ENCODE data around the gene ATG4B. TPM values are rescaled to one million over a fixed set of nuclear protein-coding genes. Genes with fewer than 3 reads are reported as not detected.
"Not testable (repeated sequence)": the region's sequence is repeated elsewhere in the genome, so short reads cannot be mapped to it uniquely, and the experiment has no call there.

Gene ATG4B
- total RNA-seq, 2 donors from 2014 or later = 52.0 to 86.1 TPM

DNA sequence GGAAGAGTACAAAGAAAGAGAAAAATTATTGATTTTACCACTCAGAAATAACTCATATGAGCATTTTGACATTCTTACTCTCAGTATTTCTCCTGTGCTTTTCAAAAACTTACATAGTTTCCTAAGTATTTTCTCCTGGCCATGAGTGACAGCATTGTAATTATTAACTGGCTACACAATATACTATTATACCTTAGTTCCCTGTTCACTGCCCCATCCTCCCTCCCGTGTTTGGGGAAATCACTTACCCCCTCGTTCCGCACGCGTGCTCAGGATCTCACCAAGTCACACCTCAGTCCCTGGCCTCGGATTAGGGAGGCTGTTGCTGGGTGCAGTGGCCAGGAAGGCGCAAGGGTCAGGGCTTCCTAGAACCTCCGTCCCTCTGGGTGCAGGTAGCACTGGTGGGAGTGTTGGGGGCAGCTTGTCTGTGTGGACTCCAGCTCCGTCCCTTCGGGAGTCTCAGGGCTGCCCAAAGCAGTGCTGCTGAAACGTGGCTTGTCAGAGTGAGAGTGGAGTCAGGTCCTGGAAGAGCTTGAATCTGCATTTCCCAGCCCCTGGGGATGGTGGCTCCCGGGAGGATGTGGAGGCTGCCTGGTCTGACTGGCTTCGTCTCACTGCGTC is 23.2 kb downstream of the ATG4B start:
- no peaks in the 10 kb centered on the region for H3K9me3 ChIP-seq
- H3K4me3 ChIP-seq = no peak overlapping the region
- DNase-seq (ENCODE audit: low spot score) = no peak
- H3K27me3 ChIP-seq (replicated peaks; ENCODE audit: insufficient read depth) = no peaks in the 10 kb centered on the region
- no peak for ATAC-seq (ENCODE audit: insufficient number of reproducible peaks, low FRiP score, low read depth)
- TF ChIP-seq, protein P1, sequence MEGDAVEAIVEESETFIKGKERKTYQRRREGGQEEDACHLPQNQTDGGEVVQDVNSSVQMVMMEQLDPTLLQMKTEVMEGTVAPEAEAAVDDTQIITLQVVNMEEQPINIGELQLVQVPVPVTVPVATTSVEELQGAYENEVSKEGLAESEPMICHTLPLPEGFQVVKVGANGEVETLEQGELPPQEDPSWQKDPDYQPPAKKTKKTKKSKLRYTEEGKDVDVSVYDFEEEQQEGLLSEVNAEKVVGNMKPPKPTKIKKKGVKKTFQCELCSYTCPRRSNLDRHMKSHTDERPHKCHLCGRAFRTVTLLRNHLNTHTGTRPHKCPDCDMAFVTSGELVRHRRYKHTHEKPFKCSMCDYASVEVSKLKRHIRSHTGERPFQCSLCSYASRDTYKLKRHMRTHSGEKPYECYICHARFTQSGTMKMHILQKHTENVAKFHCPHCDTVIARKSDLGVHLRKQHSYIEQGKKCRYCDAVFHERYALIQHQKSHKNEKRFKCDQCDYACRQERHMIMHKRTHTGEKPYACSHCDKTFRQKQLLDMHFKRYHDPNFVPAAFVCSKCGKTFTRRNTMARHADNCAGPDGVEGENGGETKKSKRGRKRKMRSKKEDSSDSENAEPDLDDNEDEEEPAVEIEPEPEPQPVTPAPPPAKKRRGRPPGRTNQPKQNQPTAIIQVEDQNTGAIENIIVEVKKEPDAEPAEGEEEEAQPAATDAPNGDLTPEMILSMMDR (IDR thresholded peaks at IDR 0.05) = no peak
- H3K36me3 ChIP-seq = peaks cover 45% of the 10 kb centered on the region
- no peak overlapping the region for H3K27ac ChIP-seq
- H3K4me1 ChIP-seq (ENCODE audit: control insufficient read depth in 1 of 2, low read depth in 2 of 2) = no peaks in the 10 kb centered on the region

DNA sequence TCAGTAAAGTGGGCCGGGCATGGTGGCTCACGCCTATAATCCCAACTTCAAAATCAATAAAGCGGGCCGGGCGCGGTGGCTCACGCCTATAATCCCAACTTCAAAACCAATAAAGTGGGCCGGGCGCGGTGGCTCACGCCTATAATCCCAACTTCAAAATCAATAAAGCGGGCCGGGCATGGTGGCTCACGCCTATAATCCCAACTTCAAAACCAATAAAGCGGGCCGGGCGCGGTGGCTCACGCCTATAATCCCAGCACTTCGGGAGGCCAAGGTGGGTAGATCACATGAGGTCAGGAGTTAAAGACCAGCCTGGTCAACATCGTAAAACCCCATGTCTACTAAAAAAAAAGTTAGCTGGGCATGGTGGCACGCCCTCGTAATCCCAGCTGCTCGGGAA is 25.2 kb downstream of the ATG4B start:
- not testable (repeated sequence) for ATAC-seq (ENCODE audit: insufficient number of reproducible peaks, low FRiP score, low read depth); H3K27me3 ChIP-seq (replicated peaks; ENCODE audit: insufficient read depth); H3K4me1 ChIP-seq (ENCODE audit: control insufficient read depth in 1 of 2, low read depth in 2 of 2); H3K27ac ChIP-seq; H3K4me3 ChIP-seq; DNase-seq (ENCODE audit: low spot score); H3K9me3 ChIP-seq
- H3K36me3 ChIP-seq = peaks cover 44% of the 10 kb centered on the region

DNA sequence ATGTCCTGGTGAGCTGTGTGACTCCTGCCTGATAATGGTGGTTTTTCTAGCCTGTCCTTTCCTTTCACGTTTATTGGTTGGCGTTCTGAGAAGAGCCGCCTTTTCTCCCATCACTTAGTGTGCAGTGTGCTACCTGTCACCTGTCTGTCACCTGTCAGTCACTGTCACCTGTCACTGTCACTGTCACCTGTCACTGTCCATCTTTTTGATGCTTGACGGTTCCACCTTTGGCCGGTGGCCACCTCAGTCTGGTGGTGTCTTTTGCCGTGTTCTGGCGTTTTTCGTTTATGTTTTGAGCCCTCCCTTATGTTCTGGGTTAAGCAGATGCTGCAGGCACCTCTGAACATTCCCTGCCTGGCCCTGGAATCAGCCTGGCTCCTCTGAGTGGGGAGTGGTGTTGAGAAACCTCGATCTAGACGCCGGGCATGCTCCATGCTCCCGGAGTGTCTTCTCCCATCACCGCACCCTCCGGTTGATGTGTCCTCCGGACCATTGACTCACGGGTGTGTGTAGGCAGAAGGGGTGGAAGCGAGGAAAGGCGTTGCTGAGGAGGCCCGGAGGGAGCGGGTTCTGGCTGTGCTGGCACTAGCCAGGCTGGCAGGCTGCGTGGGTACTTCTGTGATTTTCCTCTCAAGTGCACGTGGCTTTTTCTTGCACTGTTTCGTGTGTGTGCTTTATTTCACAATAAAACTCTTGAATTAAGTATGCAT is 28.4 kb downstream of the ATG4B start:
- no peaks in the 10 kb centered on the region for H3K4me1 ChIP-seq (ENCODE audit: control insufficient read depth in 1 of 2, low read depth in 2 of 2)
- H3K36me3 ChIP-seq = peaks cover 53% of the 10 kb centered on the region
- no peak overlapping the region for H3K27ac ChIP-seq
- no peak overlapping the region for H3K4me3 ChIP-seq
- H3K9me3 ChIP-seq = no peaks in the 10 kb centered on the region
- DNase-seq (ENCODE audit: low spot score) = no peak
- TF ChIP-seq, protein P1 (IDR thresholded peaks at IDR 0.05) = no peak
- H3K27me3 ChIP-seq (replicated peaks; ENCODE audit: insufficient read depth) = no peaks in the 10 kb centered on the region
- ATAC-seq (ENCODE audit: insufficient number of reproducible peaks, low FRiP score, low read depth) = no peak

DNA sequence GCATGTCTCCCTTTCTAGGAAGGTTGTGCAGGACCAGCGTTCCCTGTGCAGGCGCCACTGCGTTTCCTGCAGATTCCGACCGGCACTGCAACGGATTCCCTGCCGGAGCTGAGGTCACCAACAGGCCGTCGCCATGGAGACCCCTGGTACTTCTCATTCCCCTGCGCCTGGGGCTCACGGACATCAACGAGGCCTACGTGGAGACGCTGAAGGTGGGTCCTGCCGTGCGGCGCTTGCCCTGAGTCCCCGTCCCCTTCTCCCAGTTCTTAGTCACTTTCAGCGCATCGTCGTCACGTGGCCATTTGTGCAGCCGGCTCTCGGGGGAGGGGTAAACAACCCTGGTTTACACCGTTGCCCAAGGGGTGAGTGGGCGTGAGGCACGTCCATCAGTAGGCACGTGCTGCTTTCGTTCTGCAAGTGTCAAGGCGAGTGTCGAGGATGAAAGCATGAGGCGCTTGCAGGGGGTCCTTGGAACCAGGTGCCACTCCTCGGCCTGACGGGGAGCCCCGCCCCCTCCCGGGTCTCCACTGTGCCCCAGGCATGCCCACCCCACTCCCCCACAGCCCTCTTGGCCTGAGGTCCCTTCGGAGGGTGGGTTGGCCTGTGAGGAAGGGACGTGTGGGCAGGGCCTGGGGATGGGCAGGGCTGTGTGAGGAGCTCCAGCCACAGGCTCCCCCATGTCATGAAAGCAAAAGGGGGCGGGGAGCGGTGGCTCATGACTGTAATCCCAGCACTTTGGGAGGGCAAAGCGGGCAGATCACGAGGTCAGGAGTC is 29.3 kb downstream of the ATG4B start:
- H3K36me3 ChIP-seq = peaks cover 54% of the 10 kb centered on the region
- no peak overlapping the region for H3K27ac ChIP-seq
- H3K4me3 ChIP-seq = no peak overlapping the region
- TF ChIP-seq, protein P1 (IDR thresholded peaks at IDR 0.05) = no peak
- H3K4me1 ChIP-seq (ENCODE audit: control insufficient read depth in 1 of 2, low read depth in 2 of 2) = no peaks in the 10 kb centered on the region
- DNase-seq (ENCODE audit: low spot score) (no peak), ATAC-seq (ENCODE audit: insufficient number of reproducible peaks, low FRiP score, low read depth) (no peak)
- no peaks in the 10 kb centered on the region for H3K9me3 ChIP-seq
- H3K27me3 ChIP-seq (replicated peaks; ENCODE audit: insufficient read depth) = no peaks in the 10 kb centered on the region

DNA sequence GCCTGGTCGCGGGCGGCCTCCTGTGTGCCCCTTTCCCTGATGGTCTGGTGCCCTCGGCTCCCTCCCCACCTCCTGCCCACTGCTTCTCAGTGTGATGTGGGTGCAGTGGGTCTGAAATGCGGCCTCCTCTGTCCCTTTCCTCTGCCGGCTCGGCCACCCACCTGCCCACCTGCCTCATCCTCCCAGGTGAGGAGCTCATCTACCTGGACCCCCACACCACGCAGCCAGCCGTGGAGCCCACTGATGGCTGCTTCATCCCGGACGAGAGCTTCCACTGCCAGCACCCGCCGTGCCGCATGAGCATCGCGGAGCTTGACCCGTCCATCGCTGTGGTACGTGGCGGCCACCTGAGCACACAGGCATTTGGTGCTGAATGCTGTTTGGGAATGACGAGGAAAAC is 30.9 kb downstream of the ATG4B start:
- no peak overlapping the region for H3K4me3 ChIP-seq
- DNase-seq (ENCODE audit: low spot score) = no peak
- TF ChIP-seq, protein P1 (IDR thresholded peaks at IDR 0.05) = no peak
- no peaks in the 10 kb centered on the region for H3K9me3 ChIP-seq
- no peaks in the 10 kb centered on the region for H3K27me3 ChIP-seq (replicated peaks; ENCODE audit: insufficient read depth)
- peaks cover 59% of the 10 kb centered on the region for H3K36me3 ChIP-seq
- ATAC-seq (ENCODE audit: insufficient number of reproducible peaks, low FRiP score, low read depth) = no peak
- no peaks in the 10 kb centered on the region for H3K4me1 ChIP-seq (ENCODE audit: control insufficient read depth in 1 of 2, low read depth in 2 of 2)
- no peak overlapping the region for H3K27ac ChIP-seq
